Smooth muscle cell (in vitro differentiated cells): ENCODE results near the gene HOXD10. TPM values are rescaled to one million over a fixed set of nuclear protein-coding genes. Genes with fewer than 3 reads are reported as not detected.

Experiments used
- DNase-seq: peaks from one replicate; lab custom pipeline; 2025; ENCODE audit not compliant: unreplicated experiment; lab: John Stamatoyannopoulos, UW
- H2AFZ ChIP-seq: fragments of 200-600 bp; sonication (generic); 2 replicates; pipeline ENCODE4 v1.6.0; 2016; ENCODE audit warnings: antibody characterized with exemption, low read depth, mild to moderate bottlenecking
- H3F3A ChIP-seq: fragments of 200-600 bp; sonication (generic); 2 replicates; pipeline ENCODE4 v1.6.0; 2017; ENCODE audit warnings: antibody characterized with exemption, low read depth
- H3K27ac ChIP-seq: fragments of 200-600 bp; sonication (generic); 2 replicates; pipeline ENCODE4 v1.5.1; 2016; ENCODE audit warnings: low read depth, mild to moderate bottlenecking
- H3K27me3 ChIP-seq: fragments of 200-600 bp; sonication (generic); 2 replicates; pipeline ENCODE4 v1.6.1; 2016; ENCODE audit warnings: low read depth, mild to moderate bottlenecking
- H3K36me3 ChIP-seq: fragments of 200-600 bp; sonication (generic); 2 replicates; pipeline ENCODE4 v1.5.1; 2016; ENCODE audit warnings: low read depth
- H3K4me1 ChIP-seq: fragments of 200-600 bp; sonication (generic); 2 replicates; pipeline ENCODE4 v1.5.1; 2016; ENCODE audit warnings: low read depth
- H3K4me2 ChIP-seq: fragments of 200-600 bp; sonication (generic); 2 replicates; pipeline ENCODE4 v1.6.0; 2016; ENCODE audit warnings: mild to moderate bottlenecking
- H3K4me3 ChIP-seq: fragments of 200-600 bp; sonication (generic); 2 replicates; pipeline ENCODE4 v1.5.1; 2016; ENCODE audit warnings: mild to moderate bottlenecking
- H3K79me2 ChIP-seq: fragments of 200-600 bp; sonication (generic); 2 replicates; pipeline ENCODE4 v1.6.0; 2016; ENCODE audit warnings: low read depth, mild to moderate bottlenecking
- H3K9ac ChIP-seq: fragments of 200-600 bp; sonication (generic); 2 replicates; pipeline ENCODE4 v1.6.0; 2016; ENCODE audit warnings: low read depth
- H3K9me3 ChIP-seq: fragments of 200-600 bp; sonication (generic); replicated peaks from 2 replicates; pipeline ENCODE4 v1.5.1; 2016; ENCODE audit warnings: low read depth
- H4K20me1 ChIP-seq: fragments of 200-600 bp; sonication (generic); 2 replicates; pipeline ENCODE4 v1.6.0; 2016; ENCODE audit warnings: low read depth
- WGBS: methylation state at CpG from one replicate; pipeline ENCODE4 v1.1.7; 2016; ENCODE audit warnings: low lambda C conversion rate; 5-methylcytosine and 5-hydroxymethylcytosine counted together
- polyA plus RNA-seq: library from polyadenylated mRNA; unstranded; fragments of >200 nt; fragmentation: Nextera tagmentation; extraction: Ambion mirVana; gene quantifications from 2 replicates; pipeline ENCODE4 v1.2.1, GENCODE V29; 2016
- total RNA-seq: library from RNA; depleted of rRNA; stranded (reverse); fragments of >200 nt; gene quantifications from 2 replicates; pipeline ENCODE4 v1.2.3, GENCODE V29; 2014
- TF ChIP-seq, protein P1 (sequence below): fragments of 200-600 bp; sonication (generic); IDR thresholded peaks from 2 replicates; pipeline ENCODE4 v1.5.1; 2017; ENCODE audit warnings: borderline replicate concordance, mild to moderate bottlenecking, antibody characterized with exemption; ENCODE audit not compliant: insufficient read depth, poor library complexity, severe bottlenecking

The HOXD10 gene
- total and polyA plus RNA-seq, 2 experiments from 2014 or later: 9.9 to 11.4 TPM

- Histone ChIP-seq H2AFZ (no peak overlapping the region), H3K9me3 (no peaks in the 10 kb centered on the region), H3K4me2 (no peak overlapping the region), H3K79me2 (no peaks in the 10 kb centered on the region), H3K36me3 (no peaks in the 10 kb centered on the region), H3F3A (no peaks in the 10 kb centered on the region), H4K20me1 (no peaks in the 10 kb centered on the region), H3K27ac (no peak overlapping the region), H3K9ac (no peak overlapping the region), H3K27me3 (peaks cover 100% of the 10 kb centered on the region), H3K4me3 (no peak overlapping the region), H3K4me1 (no peaks in the 10 kb centered on the region)
- TF ChIP-seq, protein P1, sequence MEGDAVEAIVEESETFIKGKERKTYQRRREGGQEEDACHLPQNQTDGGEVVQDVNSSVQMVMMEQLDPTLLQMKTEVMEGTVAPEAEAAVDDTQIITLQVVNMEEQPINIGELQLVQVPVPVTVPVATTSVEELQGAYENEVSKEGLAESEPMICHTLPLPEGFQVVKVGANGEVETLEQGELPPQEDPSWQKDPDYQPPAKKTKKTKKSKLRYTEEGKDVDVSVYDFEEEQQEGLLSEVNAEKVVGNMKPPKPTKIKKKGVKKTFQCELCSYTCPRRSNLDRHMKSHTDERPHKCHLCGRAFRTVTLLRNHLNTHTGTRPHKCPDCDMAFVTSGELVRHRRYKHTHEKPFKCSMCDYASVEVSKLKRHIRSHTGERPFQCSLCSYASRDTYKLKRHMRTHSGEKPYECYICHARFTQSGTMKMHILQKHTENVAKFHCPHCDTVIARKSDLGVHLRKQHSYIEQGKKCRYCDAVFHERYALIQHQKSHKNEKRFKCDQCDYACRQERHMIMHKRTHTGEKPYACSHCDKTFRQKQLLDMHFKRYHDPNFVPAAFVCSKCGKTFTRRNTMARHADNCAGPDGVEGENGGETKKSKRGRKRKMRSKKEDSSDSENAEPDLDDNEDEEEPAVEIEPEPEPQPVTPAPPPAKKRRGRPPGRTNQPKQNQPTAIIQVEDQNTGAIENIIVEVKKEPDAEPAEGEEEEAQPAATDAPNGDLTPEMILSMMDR: no peak
- 8% methylated on average over 26 of the region's 26 CpGs for WGBS
- DNase-seq: no peak
Measured at GRCh38 chr2:176165370-176166050, 48.9 kb downstream of the HOXD10 start.

GRCh38 chr2:176166272-176166671 lies 49.7 kb downstream of the HOXD10 start:
- Histone ChIP-seq H3K4me2 (no peak overlapping the region), H3K4me1 (no peaks in the 10 kb centered on the region), H3K36me3 (no peaks in the 10 kb centered on the region), H3K9ac (no peak overlapping the region), H2AFZ (no peak overlapping the region), H3K4me3 (no peak overlapping the region), H3K27ac (no peak overlapping the region), H3K27me3 (peaks cover 100% of the 10 kb centered on the region), H3K9me3 (no peaks in the 10 kb centered on the region), H3F3A (no peaks in the 10 kb centered on the region), H3K79me2 (no peaks in the 10 kb centered on the region), H4K20me1 (no peaks in the 10 kb centered on the region)
- TF ChIP-seq, protein P1: no peak
- DNase-seq: no peak
- 28% methylated on average over 2 of the region's 2 CpGs for WGBS

DNA sequence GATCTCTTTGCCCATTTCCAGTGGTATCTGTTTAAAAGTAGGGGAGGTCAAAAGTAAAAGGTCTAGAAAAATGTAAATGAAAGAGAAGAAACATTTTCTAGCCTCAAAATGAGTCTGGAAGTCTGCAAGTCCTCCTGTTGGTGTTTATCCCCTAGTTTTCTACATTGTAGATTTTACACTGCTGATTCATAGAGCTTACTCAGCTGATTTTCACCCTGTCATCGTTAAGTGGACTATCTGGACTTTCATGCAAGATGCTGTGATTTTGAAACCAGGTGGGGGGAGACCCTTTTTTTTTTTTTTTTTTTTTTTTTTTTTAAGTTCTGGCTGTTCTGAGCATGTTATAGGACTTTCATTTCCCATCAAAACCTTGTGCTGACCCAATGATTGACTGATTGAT lies 50.8 kb downstream of the HOXD10 start:
- TF ChIP-seq, protein P1: no peak
- Histone ChIP-seq H3K27me3 (peaks cover 100% of the 10 kb centered on the region), H3K9me3 (no peaks in the 10 kb centered on the region), H4K20me1 (no peaks in the 10 kb centered on the region), H3K9ac (no peak overlapping the region), H3K36me3 (no peaks in the 10 kb centered on the region), H3K4me2 (no peak overlapping the region), H3K27ac (no peak overlapping the region), H3K4me3 (no peak overlapping the region), H2AFZ (no peak overlapping the region), H3K79me2 (no peaks in the 10 kb centered on the region), H3F3A (no peaks in the 10 kb centered on the region), H3K4me1 (no peaks in the 10 kb centered on the region)
- no peak for DNase-seq
- 17% methylated on average over 1 of the region's 1 CpG for WGBS

GRCh38 chr2:176169181-176169580 lies 52.6 kb downstream of the HOXD10 start:
- no peaks in the 10 kb centered on the region for H3K79me2 ChIP-seq
- TF ChIP-seq, protein P1: no peak

More at GRCh38 chr2:176169181-176169580, 52.6 kb downstream of the HOXD10 start:
- no peak overlapping the region for H3K27ac ChIP-seq
- H3K9ac ChIP-seq: no peak overlapping the region
- peaks cover 100% of the 10 kb centered on the region for H3K27me3 ChIP-seq
- H3F3A ChIP-seq: no peaks in the 10 kb centered on the region
- no peaks in the 10 kb centered on the region for H3K9me3 ChIP-seq
- no peaks in the 10 kb centered on the region for H3K36me3 ChIP-seq
- 58% methylated on average over 4 of the region's 5 CpGs for WGBS
- H3K4me1 ChIP-seq: peaks cover 2% of the 10 kb centered on the region
- no peak for DNase-seq
- H3K4me2 ChIP-seq: no peak overlapping the region
- no peak overlapping the region for H3K4me3 ChIP-seq
- H2AFZ ChIP-seq: no peak overlapping the region
- no peaks in the 10 kb centered on the region for H4K20me1 ChIP-seq
